ENCODE data around the gene KCNG2.

The KCNG2 gene

DNA sequence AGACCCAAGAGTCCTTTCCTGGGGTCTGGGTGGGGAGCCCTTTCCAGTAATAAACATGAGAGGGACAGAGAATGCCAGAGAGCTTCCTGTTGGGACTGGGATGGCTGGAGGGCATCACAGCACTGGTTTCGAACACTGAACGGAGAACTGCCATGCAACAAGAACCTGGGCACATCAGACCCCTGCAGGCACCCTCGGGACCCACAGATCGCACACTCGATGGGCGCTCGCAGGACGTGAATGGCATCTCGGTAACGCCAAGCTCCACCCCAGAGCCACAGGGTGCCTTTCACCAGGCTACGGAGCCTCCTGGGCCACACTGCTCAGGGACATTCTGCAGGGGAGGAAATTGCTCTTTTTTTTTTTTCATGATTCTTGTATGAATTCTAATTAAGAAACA is 128.6 kb downstream of the KCNG2 start:
- H3K9me3 ChIP-seq (ENCODE audit: low read length) = peaks cover 15% of the 10 kb centered on the region
- no peak overlapping the region for H3K27ac ChIP-seq (ENCODE audit: low read depth, low read length, poor library complexity, severe bottlenecking)
- H3K9me2 ChIP-seq (ENCODE audit: low read depth, low read length) = no peaks in the 10 kb centered on the region
- H3K9ac ChIP-seq (ENCODE audit: low read length) = no peak overlapping the region
- H3K27me3 ChIP-seq (ENCODE audit: insufficient read depth, low read length) = no peaks in the 10 kb centered on the region
- H3K79me2 ChIP-seq (ENCODE audit: insufficient read depth, low read length) = no peaks in the 10 kb centered on the region
- no peak overlapping the region for H2AFZ ChIP-seq (ENCODE audit: low read length)
- no peaks in the 10 kb centered on the region for H4K20me1 ChIP-seq (ENCODE audit: insufficient read depth, low read length)
- no peaks in the 10 kb centered on the region for H3K4me1 ChIP-seq (ENCODE audit: insufficient read depth, low read length, severe bottlenecking)
- H3K36me3 ChIP-seq (ENCODE audit: insufficient read depth, low read length) = peaks cover 30% of the 10 kb centered on the region
- no peaks in the 10 kb centered on the region for H3F3A ChIP-seq (ENCODE audit: insufficient read depth, low read length)
- H3K4me3 ChIP-seq (ENCODE audit: low read depth, low read length, poor library complexity, severe bottlenecking) = no peak overlapping the region
- H3K4me2 ChIP-seq (ENCODE audit: low read length) = no peak overlapping the region
- TF ChIP-seq EZH2 (IDR thresholded peaks at IDR 0.05; ENCODE audit: borderline replicate concordance, low read length) = no peak
- TF ChIP-seq, protein P1, sequence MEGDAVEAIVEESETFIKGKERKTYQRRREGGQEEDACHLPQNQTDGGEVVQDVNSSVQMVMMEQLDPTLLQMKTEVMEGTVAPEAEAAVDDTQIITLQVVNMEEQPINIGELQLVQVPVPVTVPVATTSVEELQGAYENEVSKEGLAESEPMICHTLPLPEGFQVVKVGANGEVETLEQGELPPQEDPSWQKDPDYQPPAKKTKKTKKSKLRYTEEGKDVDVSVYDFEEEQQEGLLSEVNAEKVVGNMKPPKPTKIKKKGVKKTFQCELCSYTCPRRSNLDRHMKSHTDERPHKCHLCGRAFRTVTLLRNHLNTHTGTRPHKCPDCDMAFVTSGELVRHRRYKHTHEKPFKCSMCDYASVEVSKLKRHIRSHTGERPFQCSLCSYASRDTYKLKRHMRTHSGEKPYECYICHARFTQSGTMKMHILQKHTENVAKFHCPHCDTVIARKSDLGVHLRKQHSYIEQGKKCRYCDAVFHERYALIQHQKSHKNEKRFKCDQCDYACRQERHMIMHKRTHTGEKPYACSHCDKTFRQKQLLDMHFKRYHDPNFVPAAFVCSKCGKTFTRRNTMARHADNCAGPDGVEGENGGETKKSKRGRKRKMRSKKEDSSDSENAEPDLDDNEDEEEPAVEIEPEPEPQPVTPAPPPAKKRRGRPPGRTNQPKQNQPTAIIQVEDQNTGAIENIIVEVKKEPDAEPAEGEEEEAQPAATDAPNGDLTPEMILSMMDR (IDR thresholded peaks at IDR 0.05; ENCODE audit: low read length) = no peak

DNA sequence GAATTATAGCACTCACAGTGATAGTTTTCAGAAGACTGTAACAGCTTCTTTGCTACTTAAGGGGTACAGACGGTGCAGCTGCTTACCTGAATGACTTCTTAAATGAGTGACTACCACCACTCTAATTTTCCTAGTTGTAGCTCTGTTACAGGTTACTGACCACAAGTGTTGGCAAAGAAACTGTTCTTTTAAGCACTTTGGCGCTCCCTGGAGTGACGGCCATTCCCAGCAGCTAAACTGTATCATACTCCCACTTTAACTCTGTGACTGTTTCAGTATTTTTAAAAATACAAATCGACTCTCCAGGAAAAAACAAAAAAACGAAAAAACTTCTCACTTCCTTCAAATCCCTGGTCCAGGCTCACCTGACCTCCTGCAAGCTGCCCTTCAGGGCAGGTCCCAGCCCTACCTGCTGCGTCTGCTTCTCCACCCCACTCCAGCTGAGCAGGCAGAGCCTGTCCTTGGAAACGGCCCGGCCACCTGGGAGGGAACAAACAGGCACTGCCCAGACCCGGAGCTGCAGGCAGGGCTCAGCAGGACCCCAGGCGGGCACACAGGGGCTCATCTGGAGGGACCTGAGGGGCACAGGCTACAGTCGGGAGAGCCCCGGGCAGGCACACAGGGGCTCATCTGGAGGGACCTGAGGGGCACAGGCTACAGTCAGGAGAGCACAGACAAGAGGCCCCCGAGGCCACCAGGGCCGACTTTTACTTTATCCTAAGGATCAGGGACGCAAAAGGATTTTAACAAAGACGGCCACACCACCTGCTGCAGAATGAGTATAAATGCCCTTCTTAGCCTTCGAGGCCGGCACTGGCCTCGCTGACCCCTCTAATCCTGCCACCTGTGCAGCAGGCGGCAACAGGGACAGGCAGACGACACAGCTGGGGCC is 129.2 kb downstream of the KCNG2 start:
- Histone ChIP-seq H3F3A (ENCODE audit: insufficient read depth, low read length) (no peaks in the 10 kb centered on the region), H3K27me3 (ENCODE audit: insufficient read depth, low read length) (no peaks in the 10 kb centered on the region), H3K27ac (ENCODE audit: low read depth, low read length, poor library complexity, severe bottlenecking) (no peak overlapping the region), H3K9ac (ENCODE audit: low read length) (no peak overlapping the region), H3K79me2 (ENCODE audit: insufficient read depth, low read length) (no peaks in the 10 kb centered on the region), H3K4me1 (ENCODE audit: insufficient read depth, low read length, severe bottlenecking) (no peaks in the 10 kb centered on the region), H3K4me2 (ENCODE audit: low read length) (no peak overlapping the region), H3K36me3 (ENCODE audit: insufficient read depth, low read length) (peaks cover 30% of the 10 kb centered on the region), H3K4me3 (ENCODE audit: low read depth, low read length, poor library complexity, severe bottlenecking) (no peak overlapping the region), H2AFZ (ENCODE audit: low read length) (no peak overlapping the region), H3K9me2 (ENCODE audit: low read depth, low read length) (no peaks in the 10 kb centered on the region), H3K9me3 (ENCODE audit: low read length) (peaks cover 18% of the 10 kb centered on the region), H4K20me1 (ENCODE audit: insufficient read depth, low read length) (no peaks in the 10 kb centered on the region)
- TF ChIP-seq, protein P1 (IDR thresholded peaks at IDR 0.05; ENCODE audit: low read length) = no peak
- no peak for TF ChIP-seq EZH2 (IDR thresholded peaks at IDR 0.05; ENCODE audit: borderline replicate concordance, low read length)

DNA sequence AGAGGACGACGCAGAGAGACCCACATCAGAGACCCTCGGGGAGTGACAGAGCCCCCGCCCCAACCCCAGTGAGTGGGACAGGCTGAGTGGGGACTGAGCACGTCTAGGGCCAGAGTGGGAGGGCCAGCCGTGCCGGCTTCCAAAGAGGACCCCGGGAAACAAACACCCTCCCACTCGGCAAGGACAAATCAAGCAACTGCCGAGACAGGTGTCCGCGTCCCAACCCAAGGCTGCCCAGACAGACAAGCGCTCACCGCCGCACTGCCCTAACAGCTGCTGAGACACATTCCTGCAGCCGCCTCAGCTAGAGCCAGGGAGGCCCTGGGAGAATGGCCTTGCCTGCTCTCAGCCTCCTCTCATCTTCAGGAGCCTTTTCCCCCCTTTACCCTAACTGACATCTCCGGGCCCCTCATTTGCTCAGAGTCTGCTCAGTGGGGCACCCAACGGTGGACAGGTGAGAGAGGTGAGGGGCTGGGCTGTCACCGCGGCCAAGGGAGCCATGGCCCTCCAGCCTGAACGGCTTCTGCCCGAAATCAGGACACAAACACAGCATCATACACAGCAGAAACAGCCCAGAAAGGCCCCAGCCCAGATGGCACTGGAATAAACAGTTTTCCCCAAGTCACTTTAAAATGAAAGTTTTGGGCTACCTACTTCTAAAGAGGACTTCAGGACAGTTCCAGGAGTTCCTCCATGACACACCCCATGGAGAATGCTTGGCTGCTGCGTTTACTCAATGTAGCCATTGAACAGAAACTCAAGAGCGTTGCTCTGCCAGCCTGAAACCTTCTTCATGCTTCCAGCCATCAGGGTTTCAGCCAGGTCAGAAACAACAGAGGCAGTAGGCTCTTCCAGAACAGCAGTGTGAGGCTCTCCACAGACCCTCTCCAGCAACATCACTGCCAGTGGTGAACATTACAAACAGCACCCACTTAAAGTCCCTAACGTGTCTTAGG is 130.1 kb downstream of the KCNG2 start:
- Histone ChIP-seq H3K27me3 (ENCODE audit: insufficient read depth, low read length) (no peaks in the 10 kb centered on the region), H3K4me1 (ENCODE audit: insufficient read depth, low read length, severe bottlenecking) (no peaks in the 10 kb centered on the region), H3K79me2 (ENCODE audit: insufficient read depth, low read length) (no peaks in the 10 kb centered on the region), H3K9me3 (ENCODE audit: low read length) (peaks cover 21% of the 10 kb centered on the region), H2AFZ (ENCODE audit: low read length) (no peak overlapping the region), H3K9ac (ENCODE audit: low read length) (no peak overlapping the region), H3K36me3 (ENCODE audit: insufficient read depth, low read length) (peaks cover 36% of the 10 kb centered on the region), H3K9me2 (ENCODE audit: low read depth, low read length) (no peaks in the 10 kb centered on the region), H3K27ac (ENCODE audit: low read depth, low read length, poor library complexity, severe bottlenecking) (no peak overlapping the region), H4K20me1 (ENCODE audit: insufficient read depth, low read length) (no peaks in the 10 kb centered on the region), H3F3A (ENCODE audit: insufficient read depth, low read length) (no peaks in the 10 kb centered on the region), H3K4me2 (ENCODE audit: low read length) (no peak overlapping the region), H3K4me3 (ENCODE audit: low read depth, low read length, poor library complexity, severe bottlenecking) (no peak overlapping the region)
- TF ChIP-seq, protein P1 (IDR thresholded peaks at IDR 0.05; ENCODE audit: low read length) = no peak
- TF ChIP-seq EZH2 (IDR thresholded peaks at IDR 0.05; ENCODE audit: borderline replicate concordance, low read length) = no peak
